Fibroblast of lung (primary cell): Measurements from ENCODE around the gene INHA. TPM values are rescaled to one million over a fixed set of nuclear protein-coding genes. Genes with fewer than 3 reads are reported as not detected.

Source experiments
- DNase-seq, 2 donors: peaks; one replicate each; pipeline versions ENCODE4 v3.0.0 to v3.0.0-alpha.2; 2010; ENCODE audit warnings: low read depth in 2 of 2
- H2AFZ ChIP-seq: 2 replicates; pipeline ENCODE4 v1.5.1; 2012; ENCODE audit warnings: low read length, control low read depth, inconsistent platforms
- H3K27ac ChIP-seq: 2 replicates; pipeline ENCODE4 v1.5.1; 2011; ENCODE audit warnings: low read length, control low read depth; ENCODE audit not compliant: insufficient read depth
- H3K27me3 ChIP-seq: 2 replicates; pipeline ENCODE4 v1.5.1; 2011; ENCODE audit warnings: mild to moderate bottlenecking, low read length; ENCODE audit not compliant: control insufficient read depth, insufficient read depth
- H3K36me3 ChIP-seq: 2 replicates; pipeline ENCODE4 v1.5.1; 2011; ENCODE audit warnings: low read length; ENCODE audit not compliant: control insufficient read depth, insufficient read depth
- H3K4me1 ChIP-seq: 2 replicates; pipeline ENCODE4 v1.5.1; 2011; ENCODE audit warnings: low read length; ENCODE audit not compliant: control insufficient read depth, insufficient read depth; ENCODE audit errors: extremely low read depth
- H3K4me2 ChIP-seq: 2 replicates; pipeline ENCODE4 v1.5.1; 2011; ENCODE audit warnings: low read length, control low read depth; ENCODE audit not compliant: insufficient read depth; ENCODE audit errors: extremely low read depth
- H3K4me3 ChIP-seq, 4 experiments: fragments of 200-600 bp in 1 of 4; sonication (generic) in 1 of 4; replicated peaks in 1 of 4; 2 replicates each; pipeline ENCODE4 v1.5.1; 2011 to 2016; ENCODE audit warnings: low read length in 4 of 4, low read depth in 3 of 4, mild to moderate bottlenecking in 3 of 4, control low read depth in 2 of 4, inconsistent platforms in 1 of 4, mixed read lengths in 1 of 4; ENCODE audit not compliant: insufficient read depth in 1 of 4; ENCODE audit errors: control extremely low read depth in 1 of 4
- H3K79me2 ChIP-seq: 2 replicates; pipeline ENCODE4 v1.5.1; 2012; ENCODE audit warnings: mild to moderate bottlenecking, low read length, inconsistent platforms; ENCODE audit not compliant: control insufficient read depth, insufficient read depth
- H3K9ac ChIP-seq: 2 replicates; pipeline ENCODE4 v1.5.1; 2011; ENCODE audit warnings: mild to moderate bottlenecking, low read length, control low read depth; ENCODE audit not compliant: insufficient read depth
- H3K9me3 ChIP-seq: 2 replicates; pipeline ENCODE4 v1.5.1; 2012; ENCODE audit warnings: low read depth, low read length; ENCODE audit not compliant: control insufficient read depth, insufficient read depth
- H4K20me1 ChIP-seq: 2 replicates; pipeline ENCODE4 v1.5.1; 2011; ENCODE audit warnings: low read length; ENCODE audit not compliant: control insufficient read depth, insufficient read depth; ENCODE audit errors: extremely low read depth
- CTCF ChIP-seq, 2 donors: IDR thresholded peaks in 1 of 2; conservative IDR thresholded peaks in 1 of 2; 1 replicate in 1 of 2; 2 replicates in 1 of 2; pipeline ENCODE4 v1.5.1; 2011 to 2012; ENCODE audit warnings: low read length in 2 of 2, control low read depth in 1 of 2, inconsistent platforms in 1 of 2, low read depth in 1 of 2, mild to moderate bottlenecking in 1 of 2
- EZH2 ChIP-seq: IDR thresholded peaks from 2 replicates; pipeline ENCODE4 v1.5.1; 2012; ENCODE audit warnings: low read length, control low read depth, mild to moderate bottlenecking; ENCODE audit errors: missing control alignments
- polyA plus RNA-seq, 2 donors: library from polyadenylated mRNA; depleted of rRNA in 1 of 2; stranded (reverse) in 1 of 2; unstranded in 1 of 2; fragments of >200 nt; gene quantifications; 2 replicates each; pipeline ENCODE4 v1.2.1, GENCODE V29; 2011 to 2012; ENCODE audit warnings: missing spikeins in 1 of 2
- total RNA-seq: library from RNA; depleted of rRNA; stranded (reverse); fragments of >200 nt; gene quantifications from 2 replicates; pipeline ENCODE4 v1.2.1, GENCODE V29; 2014

INHA gene
- total and polyA plus RNA-seq, 2 donors (not counting 1 experiment from before 2014, with no cell fraction given): 0.15 to 0.50 TPM

- H3K79me2 ChIP-seq: no peaks in the 10 kb centered on the region
- no peak for DNase-seq
- TF ChIP-seq EZH2 (no peak), CTCF (conservative IDR thresholded peaks at IDR 0.05 in 1 of 2, IDR thresholded peaks at IDR 0.05 in 1 of 2; ENCODE audit: low read depth in 1 of 2, low read length in 2 of 2) (no peak)
- no peaks in the 10 kb centered on the region for H3K9me3 ChIP-seq
- H4K20me1 ChIP-seq: no peaks in the 10 kb centered on the region
- H2AFZ ChIP-seq: no peak overlapping the region
- no peak overlapping the region for H3K4me2 ChIP-seq
- no peaks in the 10 kb centered on the region for H3K4me1 ChIP-seq
- H3K36me3 ChIP-seq: no peaks in the 10 kb centered on the region
- H3K4me3 ChIP-seq: no peak overlapping the region
- H3K27ac ChIP-seq: no peak overlapping the region
- no peak overlapping the region for H3K9ac ChIP-seq
- H3K27me3 ChIP-seq: no peaks in the 10 kb centered on the region
Observed at GRCh38 chr2:219559156-219559915, 12.8 kb upstream of the INHA start.

GRCh38 chr2:219560037-219560892 lies 11.8 kb upstream of the INHA start:
- Histone ChIP-seq H3K36me3 (no peaks in the 10 kb centered on the region), H3K9ac (no peak overlapping the region), H3K4me2 (no peak overlapping the region), H2AFZ (no peak overlapping the region), H3K27ac (no peak overlapping the region), H3K27me3 (no peaks in the 10 kb centered on the region), H4K20me1 (no peaks in the 10 kb centered on the region), H3K4me3 (no peak overlapping the region), H3K79me2 (no peaks in the 10 kb centered on the region), H3K4me1 (no peaks in the 10 kb centered on the region), H3K9me3 (no peaks in the 10 kb centered on the region)
- DNase-seq: no peak
- peak; percentile 42 to 69 for TF ChIP-seq CTCF (conservative IDR thresholded peaks at IDR 0.05 in 1 of 2, IDR thresholded peaks at IDR 0.05 in 1 of 2; ENCODE audit: low read depth in 1 of 2, low read length in 2 of 2)
- no peak for TF ChIP-seq EZH2

- Histone ChIP-seq H3K27me3 (no peaks in the 10 kb centered on the region), H3K9me3 (no peaks in the 10 kb centered on the region), H4K20me1 (no peaks in the 10 kb centered on the region), H3K4me2 (no peak overlapping the region), H2AFZ (no peak overlapping the region), H3K36me3 (no peaks in the 10 kb centered on the region), H3K4me1 (no peaks in the 10 kb centered on the region), H3K79me2 (no peaks in the 10 kb centered on the region), H3K4me3 (no peak overlapping the region), H3K27ac (no peak overlapping the region), H3K9ac (no peak overlapping the region)
- TF ChIP-seq CTCF (conservative IDR thresholded peaks at IDR 0.05 in 1 of 2, IDR thresholded peaks at IDR 0.05 in 1 of 2; ENCODE audit: low read depth in 1 of 2, low read length in 2 of 2) (peak in 1 of 2 donors; percentile 9), EZH2 (no peak)
- no peak for DNase-seq
Observed at GRCh38 chr2:219560893-219561178, 11.3 kb upstream of the INHA start.
